Stomach (tissue), 4 donors: ENCODE measurements around the gene APP.

Experiments used
- POLR2A ChIP-seq, 4 donors: fragments of 450-650 bp; IDR thresholded peaks; one replicate each; pipeline ENCODE4 v1.6.1; 2016; ENCODE audit warnings: antibody characterized with exemption in 4 of 4, control low read depth in 2 of 4, mild to moderate bottlenecking in 1 of 4, moderate library complexity in 1 of 4
- POLR2AphosphoS5 ChIP-seq, 3 donors: sonication (generic); formaldehyde crosslinking; IDR thresholded peaks; one replicate each; pipeline ENCODE4 v1.6.1; 2016; ENCODE audit warnings: antibody characterized with exemption in 3 of 3

DNA sequence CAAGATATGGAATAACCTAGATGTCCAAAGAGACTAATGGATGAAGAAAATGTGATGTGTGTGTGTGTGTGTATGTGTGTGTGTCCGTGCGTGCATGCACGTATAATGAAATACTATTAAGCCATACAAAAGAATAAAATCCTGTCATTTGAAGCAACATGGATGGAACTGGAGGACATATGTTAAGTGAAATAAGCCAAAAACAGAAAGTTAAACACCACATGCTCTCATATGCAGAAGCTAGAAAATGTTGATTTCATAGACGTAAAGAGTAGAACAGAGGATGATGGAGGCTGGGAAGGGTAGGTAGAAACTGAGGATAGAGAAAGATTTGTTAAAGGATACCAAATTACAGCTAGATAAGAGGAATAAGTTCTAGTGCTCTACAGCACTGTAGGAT lies 133.7 kb downstream of the APP start:
- TF ChIP-seq POLR2A (IDR thresholded peaks at IDR 0.05): no peak
- TF ChIP-seq POLR2AphosphoS5 (IDR thresholded peaks at IDR 0.05): no peak
